ENCODE measurements around the gene TRIP6.
"Not testable (repeated sequence)": the region's sequence is repeated elsewhere in the genome, so short reads cannot be mapped to it uniquely, and the experiment has no call there.

Gene TRIP6

GRCh38 chr7:100908512-100908911 is 41.3 kb downstream of the TRIP6 start:
- Histone ChIP-seq H3K27me3 (ENCODE audit: control insufficient read depth in 3 of 3, insufficient read depth in 3 of 3, low read depth in 1 of 3, low read length in 3 of 3) (no peaks in the 10 kb centered on the region), H2BK15ac (ENCODE audit: low read length) (no peak overlapping the region), H3K4me3 (ENCODE audit: low read length in 2 of 2) (no peak overlapping the region), H2AK5ac (ENCODE audit: low read depth, low read length) (no peak overlapping the region), H3K9me3 (replicated peaks in 1 of 2; ENCODE audit: control insufficient read depth in 2 of 2, insufficient read depth in 1 of 2, low read depth in 1 of 2, low read length in 2 of 2) (peaks cover 0 to 2% of the 10 kb centered on the region in 2 donors), H3K4me1 (ENCODE audit: control insufficient read depth in 2 of 2, insufficient read depth in 1 of 2, low read depth in 1 of 2, low read length in 2 of 2) (no peaks in the 10 kb centered on the region), H4K91ac (ENCODE audit: low read depth, low read length, poor library complexity) (no peak overlapping the region), H3K14ac (ENCODE audit: low read length) (no peak overlapping the region), H3K4me2 (ENCODE audit: insufficient read depth, low read length, poor library complexity, severe bottlenecking) (no peak overlapping the region), H2BK5ac (ENCODE audit: low read length) (no peak overlapping the region), H3K79me1 (ENCODE audit: low read depth, low read length) (no peaks in the 10 kb centered on the region), H3K23ac (ENCODE audit: low read depth, low read length, poor library complexity) (no peak overlapping the region), H2AFZ (ENCODE audit: low read length) (no peak overlapping the region), H3K4ac (ENCODE audit: low read length) (no peak overlapping the region), H4K8ac (ENCODE audit: low read depth, low read length) (no peak overlapping the region), H3K36me3 (replicated peaks in 1 of 2; ENCODE audit: control insufficient read depth in 2 of 2, insufficient read depth in 2 of 2, low read length in 2 of 2) (no peaks in the 10 kb centered on the region), H3K27ac (replicated peaks; ENCODE audit: low read length) (no peak overlapping the region), H3K9ac (ENCODE audit: low read depth, low read length, poor library complexity) (no peak overlapping the region), H2BK120ac (ENCODE audit: low read depth, low read length) (no peak overlapping the region), H2BK12ac (ENCODE audit: low read length) (no peak overlapping the region), H3K18ac (ENCODE audit: low read length) (no peak overlapping the region)
- no CpG with 5 or more reads among the region's 5 CpGs for WGBS, 2 donors (ENCODE audit: extremely low coverage in 2 of 2, insufficient read length in 2 of 2, insufficient replicate concordance in 1 of 2)
- no peak for DNase-seq (ENCODE audit: low spot score)

- WGBS, 2 donors (ENCODE audit: extremely low coverage in 2 of 2, insufficient read length in 2 of 2, insufficient replicate concordance in 1 of 2), result no CpG with 5 or more reads among the region's 7 CpGs
- H3K79me1 ChIP-seq (ENCODE audit: low read depth, low read length); H3K18ac ChIP-seq (ENCODE audit: low read length); H3K27ac ChIP-seq (replicated peaks; ENCODE audit: low read length); H2BK5ac ChIP-seq (ENCODE audit: low read length); H3K9me3 ChIP-seq (replicated peaks in 1 of 2; ENCODE audit: control insufficient read depth in 2 of 2, insufficient read depth in 1 of 2, low read depth in 1 of 2, low read length in 2 of 2); H2BK12ac ChIP-seq (ENCODE audit: low read length); H3K23ac ChIP-seq (ENCODE audit: low read depth, low read length, poor library complexity); H3K14ac ChIP-seq (ENCODE audit: low read length); H2AFZ ChIP-seq (ENCODE audit: low read length); H3K27me3 ChIP-seq (ENCODE audit: control insufficient read depth in 3 of 3, insufficient read depth in 3 of 3, low read depth in 1 of 3, low read length in 3 of 3); H2AK5ac ChIP-seq (ENCODE audit: low read depth, low read length); H3K4me1 ChIP-seq (ENCODE audit: control insufficient read depth in 2 of 2, insufficient read depth in 1 of 2, low read depth in 1 of 2, low read length in 2 of 2); H3K36me3 ChIP-seq (replicated peaks in 1 of 2; ENCODE audit: control insufficient read depth in 2 of 2, insufficient read depth in 2 of 2, low read length in 2 of 2); H3K4me3 ChIP-seq (ENCODE audit: low read length in 2 of 2); H2BK15ac ChIP-seq (ENCODE audit: low read length); DNase-seq (ENCODE audit: low spot score); H3K4me2 ChIP-seq (ENCODE audit: insufficient read depth, low read length, poor library complexity, severe bottlenecking); H3K9ac ChIP-seq (ENCODE audit: low read depth, low read length, poor library complexity); H3K4ac ChIP-seq (ENCODE audit: low read length); H2BK120ac ChIP-seq (ENCODE audit: low read depth, low read length); H4K8ac ChIP-seq (ENCODE audit: low read depth, low read length); H4K91ac ChIP-seq (ENCODE audit: low read depth, low read length, poor library complexity): not testable (repeated sequence)
Measured at GRCh38 chr7:100910443-100910842, 43.3 kb downstream of the TRIP6 start.

GRCh38 chr7:100911484-100911883 is 44.3 kb downstream of the TRIP6 start:
- H3K14ac ChIP-seq (ENCODE audit: low read length), result no peak overlapping the region
- no peaks in the 10 kb centered on the region for H3K4me1 ChIP-seq (ENCODE audit: control insufficient read depth in 2 of 2, insufficient read depth in 1 of 2, low read depth in 1 of 2, low read length in 2 of 2)
- H4K91ac ChIP-seq (ENCODE audit: low read depth, low read length, poor library complexity), result no peak overlapping the region
- H2BK120ac ChIP-seq (ENCODE audit: low read depth, low read length), result no peak overlapping the region
- no peak overlapping the region for H2AK5ac ChIP-seq (ENCODE audit: low read depth, low read length)
- no peak overlapping the region for H3K27ac ChIP-seq (replicated peaks; ENCODE audit: low read length)
- H3K18ac ChIP-seq (ENCODE audit: low read length), result no peak overlapping the region
- H3K23ac ChIP-seq (ENCODE audit: low read depth, low read length, poor library complexity), result no peak overlapping the region
- no peak overlapping the region for H3K4me3 ChIP-seq (ENCODE audit: low read length in 2 of 2)
- H2BK5ac ChIP-seq (ENCODE audit: low read length), result no peak overlapping the region
- H3K4ac ChIP-seq (ENCODE audit: low read length), result no peak overlapping the region
- H2AFZ ChIP-seq (ENCODE audit: low read length), result no peak overlapping the region
- H3K9me3 ChIP-seq (replicated peaks in 1 of 2; ENCODE audit: control insufficient read depth in 2 of 2, insufficient read depth in 1 of 2, low read depth in 1 of 2, low read length in 2 of 2), result no peaks in the 10 kb centered on the region
- H3K79me1 ChIP-seq (ENCODE audit: low read depth, low read length), result no peaks in the 10 kb centered on the region
- H3K27me3 ChIP-seq (ENCODE audit: control insufficient read depth in 3 of 3, insufficient read depth in 3 of 3, low read depth in 1 of 3, low read length in 3 of 3), result no peaks in the 10 kb centered on the region
- no peak overlapping the region for H2BK12ac ChIP-seq (ENCODE audit: low read length)
- H4K8ac ChIP-seq (ENCODE audit: low read depth, low read length), result no peak overlapping the region
- no peak overlapping the region for H3K4me2 ChIP-seq (ENCODE audit: insufficient read depth, low read length, poor library complexity, severe bottlenecking)
- H3K9ac ChIP-seq (ENCODE audit: low read depth, low read length, poor library complexity), result no peak overlapping the region
- no peak overlapping the region for H2BK15ac ChIP-seq (ENCODE audit: low read length)
- no peak for DNase-seq (ENCODE audit: low spot score)
- no peaks in the 10 kb centered on the region for H3K36me3 ChIP-seq (replicated peaks in 1 of 2; ENCODE audit: control insufficient read depth in 2 of 2, insufficient read depth in 2 of 2, low read length in 2 of 2)
- WGBS, 2 donors (ENCODE audit: extremely low coverage in 2 of 2, insufficient read length in 2 of 2, insufficient replicate concordance in 1 of 2), result no CpG with 5 or more reads among the region's 3 CpGs

- no peaks in the 10 kb centered on the region for H3K9me3 ChIP-seq (replicated peaks in 1 of 2; ENCODE audit: control insufficient read depth in 2 of 2, insufficient read depth in 1 of 2, low read depth in 1 of 2, low read length in 2 of 2)
- no peak overlapping the region for H4K91ac ChIP-seq (ENCODE audit: low read depth, low read length, poor library complexity)
- no peak overlapping the region for H3K23ac ChIP-seq (ENCODE audit: low read depth, low read length, poor library complexity)
- no peak overlapping the region for H3K4ac ChIP-seq (ENCODE audit: low read length)
- WGBS, 2 donors (ENCODE audit: extremely low coverage in 2 of 2, insufficient read length in 2 of 2, insufficient replicate concordance in 1 of 2), result no CpG with 5 or more reads among the region's 15 CpGs
- no peak overlapping the region for H2BK15ac ChIP-seq (ENCODE audit: low read length)
- no peak for DNase-seq (ENCODE audit: low spot score)
- H2AK5ac ChIP-seq (ENCODE audit: low read depth, low read length), result no peak overlapping the region
- H2AFZ ChIP-seq (ENCODE audit: low read length), result no peak overlapping the region
- no peak overlapping the region for H2BK120ac ChIP-seq (ENCODE audit: low read depth, low read length)
- H4K8ac ChIP-seq (ENCODE audit: low read depth, low read length), result no peak overlapping the region
- no peak overlapping the region for H2BK12ac ChIP-seq (ENCODE audit: low read length)
- H3K27me3 ChIP-seq (ENCODE audit: control insufficient read depth in 3 of 3, insufficient read depth in 3 of 3, low read depth in 1 of 3, low read length in 3 of 3), result no peaks in the 10 kb centered on the region
- no peak overlapping the region for H3K9ac ChIP-seq (ENCODE audit: low read depth, low read length, poor library complexity)
- no peak overlapping the region for H3K27ac ChIP-seq (replicated peaks; ENCODE audit: low read length)
- no peak overlapping the region for H3K18ac ChIP-seq (ENCODE audit: low read length)
- no peaks in the 10 kb centered on the region for H3K79me1 ChIP-seq (ENCODE audit: low read depth, low read length)
- H2BK5ac ChIP-seq (ENCODE audit: low read length), result no peak overlapping the region
- no peak overlapping the region for H3K14ac ChIP-seq (ENCODE audit: low read length)
- no peak overlapping the region for H3K4me3 ChIP-seq (ENCODE audit: low read length in 2 of 2)
- no peaks in the 10 kb centered on the region for H3K36me3 ChIP-seq (replicated peaks in 1 of 2; ENCODE audit: control insufficient read depth in 2 of 2, insufficient read depth in 2 of 2, low read length in 2 of 2)
- no peak overlapping the region for H3K4me2 ChIP-seq (ENCODE audit: insufficient read depth, low read length, poor library complexity, severe bottlenecking)
- H3K4me1 ChIP-seq (ENCODE audit: control insufficient read depth in 2 of 2, insufficient read depth in 1 of 2, low read depth in 1 of 2, low read length in 2 of 2), result no peaks in the 10 kb centered on the region
Measured at GRCh38 chr7:100914208-100914878, 47.2 kb downstream of the TRIP6 start.

All from neuronal stem cell (in vitro differentiated cells).